ENCODE results near the gene CDK15.
"Not testable (repeated sequence)": the region's sequence is repeated elsewhere in the genome, so short reads cannot be mapped to it uniquely, and the experiment has no call there.

The CDK15 gene

DNA sequence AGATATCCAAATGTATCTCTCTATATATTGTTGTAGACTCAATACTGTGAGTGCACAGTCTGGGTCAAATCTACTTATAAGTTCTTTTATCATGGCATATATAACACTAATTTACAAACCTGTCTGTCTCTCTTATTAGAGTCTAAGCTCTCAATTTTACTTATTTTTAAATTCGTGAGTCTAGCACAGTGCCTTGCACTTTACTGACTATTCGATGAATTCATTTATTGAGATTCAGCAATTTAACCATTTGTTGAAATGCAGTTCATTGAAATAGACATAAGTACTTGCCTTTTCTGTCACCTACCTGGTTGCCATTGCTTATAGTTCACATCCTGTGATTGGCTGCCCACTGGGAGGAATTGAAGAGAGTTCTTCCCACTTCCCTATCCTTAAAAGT lies 15.3 kb upstream of the CDK15 start:
- DNase-seq: no peak

DNA sequence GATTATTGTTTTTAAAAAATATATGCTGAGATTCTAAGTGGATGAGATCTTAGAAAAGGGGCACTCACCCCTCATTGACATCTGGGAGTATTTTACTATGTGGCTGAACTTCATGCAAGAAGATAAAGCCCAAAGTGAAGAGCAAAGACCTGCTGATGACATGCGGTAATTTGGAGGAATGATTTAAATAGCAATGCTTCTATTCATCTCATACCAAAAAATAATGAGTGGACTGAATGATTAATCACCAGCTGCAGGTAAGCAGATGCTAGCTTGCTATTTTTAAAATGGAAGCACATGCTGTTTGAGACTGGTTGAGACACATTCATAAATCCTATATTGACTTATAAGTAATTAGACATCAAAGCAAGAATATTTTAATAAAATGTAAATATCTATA lies 12.7 kb upstream of the CDK15 start:
- DNase-seq: no peak

GRCh38 chr2:201794294-201794693 lies 12.0 kb upstream of the CDK15 start:
- no peak for DNase-seq

DNA sequence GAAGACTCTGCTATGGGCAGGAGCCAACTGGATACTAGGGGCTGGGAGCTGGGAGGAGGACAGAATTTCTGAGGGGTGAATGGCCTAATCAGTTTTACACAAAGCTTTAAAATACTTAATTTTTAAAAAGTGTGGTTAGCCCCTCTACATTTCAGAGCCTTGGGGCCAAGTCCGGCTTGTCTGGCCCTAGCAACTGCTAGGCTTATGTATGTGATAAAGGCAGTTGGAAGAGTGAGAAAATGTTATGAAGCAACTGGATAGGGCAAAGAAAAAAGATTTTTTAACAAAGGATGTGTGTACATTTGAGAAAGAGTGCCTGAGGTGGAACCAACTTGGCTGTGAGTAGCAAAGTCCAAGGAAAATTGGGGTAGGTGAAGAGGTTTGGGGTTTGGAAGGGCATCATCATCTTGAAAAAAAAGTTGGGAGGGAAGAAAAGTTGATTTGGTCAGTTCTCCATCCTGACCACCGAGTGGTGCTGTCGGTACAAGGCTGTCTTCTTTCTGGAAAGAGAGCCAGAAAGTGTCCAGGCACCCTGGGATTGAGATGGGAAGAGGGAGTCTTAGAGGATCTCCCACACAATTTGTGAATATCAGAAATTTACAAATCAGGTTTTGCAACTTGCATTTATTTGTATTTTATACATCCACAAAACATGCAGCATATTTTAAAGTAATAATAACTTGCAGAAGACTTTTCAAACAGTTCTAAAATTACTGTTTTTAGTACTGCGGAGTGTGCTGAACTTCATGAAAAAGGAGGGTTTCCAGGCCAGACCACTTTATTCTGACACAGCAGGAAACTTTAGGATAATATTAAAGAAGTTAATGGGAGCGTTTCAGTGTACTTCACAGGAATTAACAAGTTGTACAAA lies 10.5 kb upstream of the CDK15 start:
- DNase-seq: peak; percentile 47

GRCh38 chr2:201796478-201796865 lies 9.9 kb upstream of the CDK15 start:
- DNase-seq: no peak

- DNase-seq: no peak
These were observed 9.0 kb upstream of the CDK15 start for GRCh38 chr2:201797175-201797840.

- DNase-seq: no peak
These were observed 8.0 kb upstream of the CDK15 start for GRCh38 chr2:201798252-201798913.

GRCh38 chr2:201798914-201799285 lies 7.4 kb upstream of the CDK15 start:
- not testable (repeated sequence) for DNase-seq

GRCh38 chr2:201807452-201807999 lies 1.2 kb downstream of the CDK15 start:
- peak; percentile 55 for DNase-seq

DNA sequence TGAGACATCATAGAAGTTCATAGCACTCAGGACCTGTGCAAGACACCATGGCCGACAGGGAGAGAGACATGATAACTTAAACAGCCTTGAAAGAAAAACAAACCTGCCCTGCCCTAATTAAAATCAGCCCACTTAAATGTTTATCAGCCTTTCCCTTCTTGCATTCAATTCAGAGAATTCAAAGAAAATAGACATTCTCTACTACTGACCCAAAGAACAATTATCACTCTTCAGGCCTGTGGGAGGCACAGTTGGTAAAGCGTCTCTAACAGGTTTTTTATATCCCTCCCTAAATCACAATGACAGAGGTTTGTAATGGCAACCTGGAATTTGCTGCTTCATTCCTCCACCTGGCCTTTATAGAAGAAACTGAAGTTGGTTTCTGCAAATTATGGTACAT lies 1.7 kb downstream of the CDK15 start:
- DNase-seq: no peak

GRCh38 chr2:201809633-201810032 lies 3.3 kb downstream of the CDK15 start:
- no peak for DNase-seq

- not testable (repeated sequence) for DNase-seq
These were observed 4.3 kb downstream of the CDK15 start for GRCh38 chr2:201810604-201811003.

- DNase-seq: peak; percentile 77
These were observed 7.8 kb downstream of the CDK15 start for GRCh38 chr2:201813996-201814760.

DNA sequence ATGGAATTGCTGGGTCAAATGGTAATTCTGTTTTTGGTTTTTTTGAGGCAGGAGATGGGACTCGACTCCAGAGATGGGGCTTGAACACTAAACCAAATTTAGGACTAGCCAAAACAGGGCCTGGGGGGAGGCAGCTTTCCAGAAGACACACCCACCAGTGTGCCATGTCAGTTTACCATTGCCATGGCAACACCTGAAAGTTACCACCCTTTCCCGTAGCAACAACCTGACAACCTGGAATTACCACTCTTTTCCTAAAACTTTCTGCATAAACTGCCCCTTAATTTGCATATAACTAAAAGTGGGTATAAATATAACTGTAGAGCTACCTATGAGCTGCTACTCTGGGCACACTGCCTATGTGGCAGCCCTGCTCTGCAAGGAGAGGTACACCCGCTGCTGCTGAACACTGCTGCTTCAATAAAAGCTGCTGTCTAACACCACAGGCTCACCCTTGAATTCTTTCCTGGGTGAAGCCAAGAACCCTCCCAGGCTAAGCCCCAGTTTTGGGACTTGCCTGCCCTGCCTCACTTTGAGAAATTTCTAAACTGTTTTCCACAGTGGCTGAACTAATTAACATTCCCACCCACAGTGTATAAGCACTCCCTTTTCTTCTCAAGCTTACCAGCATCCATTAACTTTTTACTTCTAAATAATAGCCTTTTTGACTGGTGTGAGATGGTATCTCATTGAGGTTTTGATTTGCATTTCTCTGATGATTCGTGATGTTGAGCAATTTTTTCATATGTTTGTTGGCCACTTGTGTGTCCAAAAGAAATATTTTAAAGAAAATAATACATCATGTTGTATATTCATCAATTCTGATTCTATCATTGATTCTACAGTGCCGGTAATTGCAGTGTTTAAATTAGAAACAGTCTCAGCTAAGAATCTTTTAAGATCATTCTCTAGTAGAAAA lies 10.6 kb downstream of the CDK15 start:
- no peak for DNase-seq

DNA sequence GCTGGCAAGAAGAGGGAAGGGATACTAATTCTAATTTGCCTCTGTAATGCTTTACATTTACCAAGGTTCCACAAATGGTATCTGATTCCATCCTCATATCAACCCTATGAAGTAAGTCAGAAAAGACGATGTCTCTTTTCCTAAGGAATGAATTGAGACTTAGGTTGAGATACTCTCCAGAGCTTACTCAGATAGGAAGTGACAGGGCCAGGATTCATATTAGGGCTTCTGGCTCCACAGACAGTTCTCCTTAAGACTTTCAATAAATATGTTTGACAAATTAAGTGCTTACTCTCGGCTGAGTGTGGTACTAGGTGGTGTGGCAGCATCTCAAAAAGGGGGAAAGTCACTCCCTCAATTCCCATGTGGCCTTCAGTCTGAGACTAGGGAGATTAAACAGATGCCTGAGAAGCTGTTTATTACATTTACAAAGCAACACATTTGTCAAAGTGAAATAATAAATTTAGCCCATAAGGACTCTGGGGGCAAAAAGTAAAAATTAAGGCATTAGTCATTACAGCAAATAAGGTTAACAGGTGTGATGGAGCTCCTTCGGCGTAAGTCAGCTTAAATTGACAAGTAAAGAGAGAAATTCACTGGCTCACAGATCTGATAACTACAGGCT lies 14.2 kb downstream of the CDK15 start:
- no peak for DNase-seq

DNA sequence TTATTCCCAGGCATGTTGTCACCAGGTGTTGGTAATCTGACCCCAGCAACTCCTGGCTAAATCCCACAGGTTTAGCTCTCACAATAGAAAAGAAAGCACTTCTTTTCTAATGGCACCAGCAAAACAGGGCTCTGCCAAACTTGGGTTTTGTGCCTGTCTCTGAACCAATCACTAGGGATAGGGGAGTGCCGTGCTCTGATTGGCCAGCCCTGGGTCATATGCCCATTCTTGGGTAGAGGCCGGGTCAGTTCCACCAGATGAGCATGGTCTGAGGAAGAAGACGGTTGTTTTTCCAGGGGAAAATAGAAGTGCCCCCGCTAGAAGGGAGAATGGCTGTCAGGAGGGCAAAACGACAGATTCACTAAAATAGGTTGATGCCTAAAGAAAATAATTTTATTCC lies 14.7 kb downstream of the CDK15 start:
- DNase-seq: no peak

GRCh38 chr2:201824212-201824611 lies 17.9 kb downstream of the CDK15 start:
- no peak for DNase-seq

GRCh38 chr2:201827621-201828020 lies 21.3 kb downstream of the CDK15 start:
- DNase-seq: no peak

- no peak for DNase-seq
These were observed 21.9 kb downstream of the CDK15 start for GRCh38 chr2:201828220-201828619.

DNA sequence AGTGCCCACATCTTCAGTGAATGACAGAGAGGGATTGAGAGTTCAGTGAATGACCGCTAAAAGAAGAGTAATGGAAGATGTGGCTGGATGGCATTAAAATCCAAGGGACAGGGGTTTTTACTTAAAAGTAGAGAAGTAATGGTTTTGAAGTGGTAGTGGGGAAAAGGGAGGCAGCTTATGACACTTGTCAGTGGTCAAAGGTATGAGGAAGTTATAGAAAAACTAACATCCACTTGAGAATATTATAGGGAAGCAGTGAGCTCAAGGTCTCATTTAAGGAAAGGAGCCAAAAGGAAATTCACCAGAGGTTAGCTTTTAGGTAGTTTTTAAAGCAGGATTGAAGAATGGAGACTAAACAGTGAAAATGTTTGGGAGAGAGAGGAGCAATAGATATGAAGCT lies 24.3 kb downstream of the CDK15 start:
- DNase-seq: no peak

GRCh38 chr2:201831469-201831868 lies 25.1 kb downstream of the CDK15 start:
- DNase-seq: no peak

All from DMS 273 treated with DMSO at 0.1 percent for 48 hours (cell line).